ENCODE results near the gene MYL4. TPM values are rescaled to one million over a fixed set of nuclear protein-coding genes. Genes with fewer than 3 reads are reported as not detected.

Gene MYL4
- polyA plus RNA-seq, 1 of the 3 experiments (the other 2 are of a cell fraction): not detected

GRCh38 chr17:47252766-47253512 lies 43.8 kb downstream of the MYL4 start:
- CTCF ChIA-PET: interaction anchor here (0.7 to 8.3 kb wide), 11 partner anchors 9 to 363 kb away, joined by 3 to 84 read pairs (median 4); no protein-coding TSS in a partner anchor

More at GRCh38 chr17:47252766-47253512, 43.8 kb downstream of the MYL4 start:
- Histone ChIP-seq H4K20me1 (ENCODE audit: insufficient read depth) (no peaks in the 10 kb centered on the region), H3K9ac (peak overlapping the region; percentile 66), H3K79me2 (ENCODE audit: insufficient read depth) (peaks cover 6% of the 10 kb centered on the region; the same call in 1 of the 2 replicates), H3F3A (replicated peaks; ENCODE audit: insufficient read depth) (peaks cover 2% of the 10 kb centered on the region), H3K27me3 (ENCODE audit: insufficient read depth) (no peaks in the 10 kb centered on the region), H3K36me3 (replicated peaks in 1 of 2; ENCODE audit: control insufficient read depth in 1 of 2, insufficient read depth in 2 of 2, low read length in 1 of 2) (no peaks in the 10 kb centered on the region), H3K9me2 (no peaks in the 10 kb centered on the region), H3K4me3 (ENCODE audit: low read depth in 2 of 2, low read length in 1 of 2) (peak overlapping the region; percentile 64 to 72), H3K9me3 (no peaks in the 10 kb centered on the region), H3K4me1 (ENCODE audit: control insufficient read depth in 1 of 2, insufficient read depth in 2 of 2, low read depth in 1 of 2, low read length in 1 of 2) (peaks cover 4 to 7% of the 10 kb centered on the region in 2 experiments; a peak in 1 of 4 replicates), H3K27ac (ENCODE audit: low read depth in 2 of 2, low read length in 1 of 2) (peak overlapping the region in 1 of 2 experiments; percentile 26; a peak in 1 of 4 replicates), H3K4me2 (peak overlapping the region; percentile 88), H2AFZ (ENCODE audit: low read depth) (peak overlapping the region; percentile 82)
- POLR2A ChIA-PET: no interaction called here
- DNase-seq: no peak
- WGBS (ENCODE audit: low lambda C conversion rate): 80% methylated on average over 10 of the region's 10 CpGs
- no peak for TF ChIP-seq JUND (IDR thresholded peaks at IDR 0.05)
- TF ChIP-seq RXRA (IDR thresholded peaks at IDR 0.05; ENCODE audit: borderline replicate concordance, low read depth): no peak
- no peak for TF ChIP-seq RAD21 (IDR thresholded peaks at IDR 0.05; ENCODE audit: low read length)
- no peak for TF ChIP-seq GABPA (IDR thresholded peaks at IDR 0.05; ENCODE audit: low read depth)
- TF ChIP-seq, protein P1, sequence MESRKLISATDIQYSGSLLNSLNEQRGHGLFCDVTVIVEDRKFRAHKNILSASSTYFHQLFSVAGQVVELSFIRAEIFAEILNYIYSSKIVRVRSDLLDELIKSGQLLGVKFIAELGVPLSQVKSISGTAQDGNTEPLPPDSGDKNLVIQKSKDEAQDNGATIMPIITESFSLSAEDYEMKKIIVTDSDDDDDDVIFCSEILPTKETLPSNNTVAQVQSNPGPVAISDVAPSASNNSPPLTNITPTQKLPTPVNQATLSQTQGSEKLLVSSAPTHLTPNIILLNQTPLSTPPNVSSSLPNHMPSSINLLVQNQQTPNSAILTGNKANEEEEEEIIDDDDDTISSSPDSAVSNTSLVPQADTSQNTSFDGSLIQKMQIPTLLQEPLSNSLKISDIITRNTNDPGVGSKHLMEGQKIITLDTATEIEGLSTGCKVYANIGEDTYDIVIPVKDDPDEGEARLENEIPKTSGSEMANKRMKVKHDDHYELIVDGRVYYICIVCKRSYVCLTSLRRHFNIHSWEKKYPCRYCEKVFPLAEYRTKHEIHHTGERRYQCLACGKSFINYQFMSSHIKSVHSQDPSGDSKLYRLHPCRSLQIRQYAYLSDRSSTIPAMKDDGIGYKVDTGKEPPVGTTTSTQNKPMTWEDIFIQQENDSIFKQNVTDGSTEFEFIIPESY (IDR thresholded peaks at IDR 0.05; ENCODE audit: borderline replicate concordance, low read depth): no peak
- TF ChIP-seq, protein P2, sequence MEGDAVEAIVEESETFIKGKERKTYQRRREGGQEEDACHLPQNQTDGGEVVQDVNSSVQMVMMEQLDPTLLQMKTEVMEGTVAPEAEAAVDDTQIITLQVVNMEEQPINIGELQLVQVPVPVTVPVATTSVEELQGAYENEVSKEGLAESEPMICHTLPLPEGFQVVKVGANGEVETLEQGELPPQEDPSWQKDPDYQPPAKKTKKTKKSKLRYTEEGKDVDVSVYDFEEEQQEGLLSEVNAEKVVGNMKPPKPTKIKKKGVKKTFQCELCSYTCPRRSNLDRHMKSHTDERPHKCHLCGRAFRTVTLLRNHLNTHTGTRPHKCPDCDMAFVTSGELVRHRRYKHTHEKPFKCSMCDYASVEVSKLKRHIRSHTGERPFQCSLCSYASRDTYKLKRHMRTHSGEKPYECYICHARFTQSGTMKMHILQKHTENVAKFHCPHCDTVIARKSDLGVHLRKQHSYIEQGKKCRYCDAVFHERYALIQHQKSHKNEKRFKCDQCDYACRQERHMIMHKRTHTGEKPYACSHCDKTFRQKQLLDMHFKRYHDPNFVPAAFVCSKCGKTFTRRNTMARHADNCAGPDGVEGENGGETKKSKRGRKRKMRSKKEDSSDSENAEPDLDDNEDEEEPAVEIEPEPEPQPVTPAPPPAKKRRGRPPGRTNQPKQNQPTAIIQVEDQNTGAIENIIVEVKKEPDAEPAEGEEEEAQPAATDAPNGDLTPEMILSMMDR (IDR thresholded peaks at IDR 0.05): no peak
- no peak for TF ChIP-seq YY1 (IDR thresholded peaks at IDR 0.05; ENCODE audit: low read depth)
- TF ChIP-seq GATA2 (CRISPR knock-in tag; IDR thresholded peaks at IDR 0.05): no peak
- TF ChIP-seq RFX5 (IDR thresholded peaks at IDR 0.05; ENCODE audit: low read length): no peak
- TF ChIP-seq TEAD4 (IDR thresholded peaks at IDR 0.05; ENCODE audit: borderline replicate concordance, insufficient read depth): no peak
- TF ChIP-seq FOSL2 (IDR thresholded peaks at IDR 0.05; ENCODE audit: borderline replicate concordance, low read depth): no peak
- TF ChIP-seq IRF3 (IDR thresholded peaks at IDR 0.05; ENCODE audit: low read depth, low read length): no peak
- TF ChIP-seq MAX (IDR thresholded peaks at IDR 0.05; ENCODE audit: low read depth): no peak
- TF ChIP-seq EZH2phosphoT487 (IDR thresholded peaks at IDR 0.05; ENCODE audit: borderline replicate concordance, low read depth): no peak
- TF ChIP-seq, protein P3, sequence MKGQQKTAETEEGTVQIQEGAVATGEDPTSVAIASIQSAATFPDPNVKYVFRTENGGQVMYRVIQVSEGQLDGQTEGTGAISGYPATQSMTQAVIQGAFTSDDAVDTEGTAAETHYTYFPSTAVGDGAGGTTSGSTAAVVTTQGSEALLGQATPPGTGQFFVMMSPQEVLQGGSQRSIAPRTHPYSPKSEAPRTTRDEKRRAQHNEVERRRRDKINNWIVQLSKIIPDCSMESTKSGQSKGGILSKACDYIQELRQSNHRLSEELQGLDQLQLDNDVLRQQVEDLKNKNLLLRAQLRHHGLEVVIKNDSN (IDR thresholded peaks at IDR 0.05; ENCODE audit: borderline replicate concordance, low read depth): no peak
- TF ChIP-seq TAF1 (IDR thresholded peaks at IDR 0.05; ENCODE audit: borderline replicate concordance, low read depth, low read length): no peak
- TF ChIP-seq POLR2AphosphoS5 (IDR thresholded peaks at IDR 0.05; ENCODE audit: low read depth, low read length): no peak
